ENCODE data around the gene CLP1. TPM values are rescaled to one million over a fixed set of nuclear protein-coding genes. Genes with fewer than 3 reads are reported as not detected.

Gene CLP1
- total and polyA plus RNA-seq, 2 experiments from 2014 or later: 16.4 to 21.0 TPM

DNA sequence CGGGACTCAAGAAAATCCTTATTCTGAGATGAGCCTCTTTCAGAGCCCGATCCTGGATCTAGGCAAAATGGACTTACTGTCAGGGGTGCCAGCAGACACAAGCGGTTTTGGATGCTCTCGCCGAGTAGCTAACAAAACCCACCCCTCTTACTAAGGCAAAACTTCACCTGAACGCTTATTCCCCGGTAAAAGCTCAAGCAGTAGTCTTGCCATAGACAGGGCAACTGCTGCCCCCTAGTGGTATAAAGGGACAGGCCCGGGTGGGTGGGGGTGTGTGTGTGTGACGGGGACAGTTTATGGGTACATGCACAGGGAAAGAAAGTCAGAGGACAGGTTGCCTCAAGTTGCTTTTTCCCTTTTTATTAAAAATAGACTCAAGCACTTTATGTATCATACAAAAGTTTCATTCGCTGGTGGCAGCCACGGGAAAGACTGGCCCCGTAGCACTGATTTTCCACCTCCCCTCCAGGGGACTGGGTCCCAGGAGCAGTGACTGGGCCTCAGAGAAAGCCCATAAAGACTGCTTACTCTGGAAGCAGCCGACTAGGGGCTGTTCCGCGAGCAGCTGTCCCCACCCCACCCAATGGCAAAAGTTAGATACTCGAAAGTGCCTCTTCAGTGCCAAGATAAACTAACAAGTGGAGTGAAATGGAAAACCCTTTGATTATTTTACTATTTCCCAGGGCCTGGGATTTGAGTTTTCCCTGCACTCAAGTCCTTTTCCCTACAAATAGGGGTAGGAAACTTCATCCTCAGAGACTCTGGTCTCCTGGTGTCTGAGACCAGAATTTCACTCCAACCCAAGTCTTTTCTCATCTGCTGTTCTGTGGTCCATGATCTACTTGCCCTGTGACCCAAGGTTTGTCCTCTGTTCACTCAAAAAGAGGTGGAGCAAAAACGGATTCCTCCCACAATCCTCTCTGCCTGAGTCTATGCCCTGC lies 12.5 kb upstream of the CLP1 start:
- peak; percentile 78 for DNase-seq
- no peaks in the 10 kb centered on the region for H3K36me3 ChIP-seq (ENCODE audit: low read depth)
- 8 to 12% methylated on average over 17 of the region's 17 CpGs for WGBS, 2 experiments (ENCODE audit: low coverage in 1 of 2, low lambda C conversion rate in 2 of 2, missing lambda C conversion rate in 2 of 2)
- H3F3A ChIP-seq (ENCODE audit: insufficient read depth): peaks cover 36% of the 10 kb centered on the region
- no peaks in the 10 kb centered on the region for H3K27me3 ChIP-seq (replicated peaks; ENCODE audit: insufficient read depth)
- H3K4me3 ChIP-seq: no peak overlapping the region
- no peak overlapping the region for H2AFZ ChIP-seq
- H3K9me2 ChIP-seq (ENCODE audit: insufficient read depth): no peaks in the 10 kb centered on the region
- TF ChIP-seq EZH2phosphoT487 (IDR thresholded peaks at IDR 0.05; ENCODE audit: insufficient read depth, low read depth): no peak
- TF ChIP-seq EZH2 (IDR thresholded peaks at IDR 0.05; ENCODE audit: insufficient read depth, poor library complexity, severe bottlenecking): no peak
- peaks cover 21% of the 10 kb centered on the region for H3K79me2 ChIP-seq (ENCODE audit: insufficient read depth)
- H3K9ac ChIP-seq: no peak overlapping the region
- in situ Hi-C loops (cut with MboI): loop anchor here (5.0 kb wide), 1 partner anchor 78 kb away; the partner anchor contains the start of gene UBE2L6
- H3K4me2 ChIP-seq (ENCODE audit: unreplicated experiment): no peak overlapping the region
- H3K4me1 ChIP-seq (ENCODE audit: insufficient read depth): peaks cover 32% of the 10 kb centered on the region
- no peaks in the 10 kb centered on the region for H3K9me3 ChIP-seq (ENCODE audit: low read depth)
- H4K20me1 ChIP-seq (ENCODE audit: insufficient read depth): peaks cover 8% of the 10 kb centered on the region; the same call in 1 of the 2 replicates
- no peak overlapping the region for H3K27ac ChIP-seq

GRCh38 chr11:57645689-57646085 lies 11.9 kb upstream of the CLP1 start:
- no peak overlapping the region for H3K27ac ChIP-seq
- no peaks in the 10 kb centered on the region for H3K9me2 ChIP-seq (ENCODE audit: insufficient read depth)
- peaks cover 36% of the 10 kb centered on the region for H3F3A ChIP-seq (ENCODE audit: insufficient read depth)
- H3K4me2 ChIP-seq (ENCODE audit: unreplicated experiment): no peak overlapping the region
- H3K4me1 ChIP-seq (ENCODE audit: insufficient read depth): peaks cover 30% of the 10 kb centered on the region
- no peak overlapping the region for H2AFZ ChIP-seq
- in situ Hi-C loops (cut with MboI): no loop called here
- H3K27me3 ChIP-seq (replicated peaks; ENCODE audit: insufficient read depth): no peaks in the 10 kb centered on the region
- no peak for DNase-seq
- H3K79me2 ChIP-seq (ENCODE audit: insufficient read depth): peaks cover 14% of the 10 kb centered on the region
- no peak overlapping the region for H3K9ac ChIP-seq
- no peaks in the 10 kb centered on the region for H3K9me3 ChIP-seq (ENCODE audit: low read depth)
- 25 to 30% methylated on average over 4 to 5 of the region's 5 CpGs for WGBS, 2 experiments (ENCODE audit: low coverage in 1 of 2, low lambda C conversion rate in 2 of 2, missing lambda C conversion rate in 2 of 2)
- H4K20me1 ChIP-seq (ENCODE audit: insufficient read depth): peaks cover 7% of the 10 kb centered on the region; the same call in 1 of the 2 replicates
- TF ChIP-seq EZH2 (IDR thresholded peaks at IDR 0.05; ENCODE audit: insufficient read depth, poor library complexity, severe bottlenecking) (no peak), EZH2phosphoT487 (IDR thresholded peaks at IDR 0.05; ENCODE audit: insufficient read depth, low read depth) (no peak)
- H3K4me3 ChIP-seq: no peak overlapping the region
- H3K36me3 ChIP-seq (ENCODE audit: low read depth): no peaks in the 10 kb centered on the region

GRCh38 chr11:57646194-57646798 lies 11.3 kb upstream of the CLP1 start:
- in situ Hi-C loops (cut with MboI): no loop called here
- no peaks in the 10 kb centered on the region for H3K36me3 ChIP-seq (ENCODE audit: low read depth)
- H3F3A ChIP-seq (ENCODE audit: insufficient read depth): peaks cover 33% of the 10 kb centered on the region
- no peak overlapping the region for H3K9ac ChIP-seq
- no peak for DNase-seq
- H3K27ac ChIP-seq: no peak overlapping the region
- no peaks in the 10 kb centered on the region for H3K27me3 ChIP-seq (replicated peaks; ENCODE audit: insufficient read depth)
- no peaks in the 10 kb centered on the region for H3K9me2 ChIP-seq (ENCODE audit: insufficient read depth)
- no peak overlapping the region for H3K4me3 ChIP-seq
- H4K20me1 ChIP-seq (ENCODE audit: insufficient read depth): peaks cover 1% of the 10 kb centered on the region; the same call in 1 of the 2 replicates
- TF ChIP-seq EZH2 (IDR thresholded peaks at IDR 0.05; ENCODE audit: insufficient read depth, poor library complexity, severe bottlenecking) (no peak), EZH2phosphoT487 (IDR thresholded peaks at IDR 0.05; ENCODE audit: insufficient read depth, low read depth) (no peak)
- H3K9me3 ChIP-seq (ENCODE audit: low read depth): no peaks in the 10 kb centered on the region
- 74 to 76% methylated on average over 10 of the region's 10 CpGs for WGBS, 2 experiments (ENCODE audit: low coverage in 1 of 2, low lambda C conversion rate in 2 of 2, missing lambda C conversion rate in 2 of 2)
- no peak overlapping the region for H2AFZ ChIP-seq
- peaks cover 26% of the 10 kb centered on the region for H3K4me1 ChIP-seq (ENCODE audit: insufficient read depth)
- no peak overlapping the region for H3K4me2 ChIP-seq (ENCODE audit: unreplicated experiment)
- peaks cover 8% of the 10 kb centered on the region for H3K79me2 ChIP-seq (ENCODE audit: insufficient read depth)

DNA sequence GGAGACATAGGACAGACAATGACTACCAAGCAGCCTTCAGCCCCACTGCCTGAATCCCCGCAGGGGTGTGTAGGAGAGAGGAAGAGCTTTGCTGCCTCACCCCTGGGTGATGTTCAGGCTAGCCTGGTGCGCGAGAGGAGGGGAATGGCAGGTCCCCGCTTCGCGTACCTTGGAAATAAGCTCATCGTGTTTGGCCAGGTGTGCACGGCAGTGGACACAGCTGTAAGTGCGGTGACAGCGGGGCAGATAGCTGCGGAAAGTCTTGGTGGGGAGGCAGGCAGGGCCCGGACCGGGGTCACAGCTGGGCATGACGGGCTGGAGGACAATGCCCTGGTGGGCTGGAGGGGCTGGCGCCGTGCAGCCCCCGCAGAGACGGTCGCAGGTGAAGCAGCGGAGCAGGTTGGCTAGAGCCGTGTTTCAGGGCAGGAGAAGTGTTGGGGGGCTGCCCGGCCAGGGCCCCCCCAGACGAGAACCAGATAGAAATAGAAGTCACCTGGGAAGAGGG lies 10.7 kb upstream of the CLP1 start:
- in situ Hi-C loops (cut with MboI): no loop called here
- no peaks in the 10 kb centered on the region for H3K27me3 ChIP-seq (replicated peaks; ENCODE audit: insufficient read depth)
- no peaks in the 10 kb centered on the region for H3K9me2 ChIP-seq (ENCODE audit: insufficient read depth)
- H3K4me1 ChIP-seq (ENCODE audit: insufficient read depth): peaks cover 26% of the 10 kb centered on the region
- TF ChIP-seq EZH2phosphoT487 (IDR thresholded peaks at IDR 0.05; ENCODE audit: insufficient read depth, low read depth) (no peak), EZH2 (IDR thresholded peaks at IDR 0.05; ENCODE audit: insufficient read depth, poor library complexity, severe bottlenecking) (no peak)
- no peak overlapping the region for H3K27ac ChIP-seq
- no peaks in the 10 kb centered on the region for H3K9me3 ChIP-seq (ENCODE audit: low read depth)
- H4K20me1 ChIP-seq (ENCODE audit: insufficient read depth): no peaks in the 10 kb centered on the region; the same call in 1 of the 2 replicates
- H3F3A ChIP-seq (ENCODE audit: insufficient read depth): peaks cover 32% of the 10 kb centered on the region
- H3K9ac ChIP-seq: no peak overlapping the region
- H3K79me2 ChIP-seq (ENCODE audit: insufficient read depth): peaks cover 4% of the 10 kb centered on the region
- H3K4me2 ChIP-seq (ENCODE audit: unreplicated experiment): no peak overlapping the region
- H3K36me3 ChIP-seq (ENCODE audit: low read depth): no peaks in the 10 kb centered on the region
- WGBS, 2 experiments (ENCODE audit: low coverage in 1 of 2, low lambda C conversion rate in 2 of 2, missing lambda C conversion rate in 2 of 2): 47 to 49% methylated on average over 22 to 23 of the region's 23 CpGs
- DNase-seq: no peak
- H2AFZ ChIP-seq: no peak overlapping the region
- H3K4me3 ChIP-seq: no peak overlapping the region
